Tibial nerve (tissue), 4 donors: ENCODE measurements around the gene NRXN3.

Experiments used
- CTCF ChIP-seq, 5 experiments: fragments of 200-600 bp in 3 of 5; fragments of 450-650 bp in 2 of 5; sonication (generic) in 3 of 5; IDR thresholded peaks; one replicate each; pipeline ENCODE4 v1.5.1; 2016 to 2019; ENCODE audit warnings: antibody characterized with exemption in 5 of 5, mild to moderate bottlenecking in 3 of 5, moderate library complexity in 2 of 5
- EP300 ChIP-seq, 2 donors: sonication (generic); formaldehyde crosslinking; IDR thresholded peaks; one replicate each; pipeline ENCODE4 v1.6.1; 2017; ENCODE audit warnings: antibody characterized with exemption in 2 of 2, mild to moderate bottlenecking in 1 of 2
- POLR2A ChIP-seq, 2 donors: fragments of 450-650 bp; IDR thresholded peaks; one replicate each; pipeline ENCODE4 v1.6.1; 2017; ENCODE audit warnings: antibody characterized with exemption in 2 of 2, mild to moderate bottlenecking in 2 of 2, moderate library complexity in 2 of 2

- TF ChIP-seq POLR2A (IDR thresholded peaks at IDR 0.05) (no peak), CTCF (IDR thresholded peaks at IDR 0.05) (no peak), EP300 (IDR thresholded peaks at IDR 0.05) (no peak)
Measured at GRCh38 chr14:78196323-78196722, 26.1 kb downstream of the NRXN3 start.
